ENCODE data around the gene HMCN2.

Gene HMCN2, protein sequence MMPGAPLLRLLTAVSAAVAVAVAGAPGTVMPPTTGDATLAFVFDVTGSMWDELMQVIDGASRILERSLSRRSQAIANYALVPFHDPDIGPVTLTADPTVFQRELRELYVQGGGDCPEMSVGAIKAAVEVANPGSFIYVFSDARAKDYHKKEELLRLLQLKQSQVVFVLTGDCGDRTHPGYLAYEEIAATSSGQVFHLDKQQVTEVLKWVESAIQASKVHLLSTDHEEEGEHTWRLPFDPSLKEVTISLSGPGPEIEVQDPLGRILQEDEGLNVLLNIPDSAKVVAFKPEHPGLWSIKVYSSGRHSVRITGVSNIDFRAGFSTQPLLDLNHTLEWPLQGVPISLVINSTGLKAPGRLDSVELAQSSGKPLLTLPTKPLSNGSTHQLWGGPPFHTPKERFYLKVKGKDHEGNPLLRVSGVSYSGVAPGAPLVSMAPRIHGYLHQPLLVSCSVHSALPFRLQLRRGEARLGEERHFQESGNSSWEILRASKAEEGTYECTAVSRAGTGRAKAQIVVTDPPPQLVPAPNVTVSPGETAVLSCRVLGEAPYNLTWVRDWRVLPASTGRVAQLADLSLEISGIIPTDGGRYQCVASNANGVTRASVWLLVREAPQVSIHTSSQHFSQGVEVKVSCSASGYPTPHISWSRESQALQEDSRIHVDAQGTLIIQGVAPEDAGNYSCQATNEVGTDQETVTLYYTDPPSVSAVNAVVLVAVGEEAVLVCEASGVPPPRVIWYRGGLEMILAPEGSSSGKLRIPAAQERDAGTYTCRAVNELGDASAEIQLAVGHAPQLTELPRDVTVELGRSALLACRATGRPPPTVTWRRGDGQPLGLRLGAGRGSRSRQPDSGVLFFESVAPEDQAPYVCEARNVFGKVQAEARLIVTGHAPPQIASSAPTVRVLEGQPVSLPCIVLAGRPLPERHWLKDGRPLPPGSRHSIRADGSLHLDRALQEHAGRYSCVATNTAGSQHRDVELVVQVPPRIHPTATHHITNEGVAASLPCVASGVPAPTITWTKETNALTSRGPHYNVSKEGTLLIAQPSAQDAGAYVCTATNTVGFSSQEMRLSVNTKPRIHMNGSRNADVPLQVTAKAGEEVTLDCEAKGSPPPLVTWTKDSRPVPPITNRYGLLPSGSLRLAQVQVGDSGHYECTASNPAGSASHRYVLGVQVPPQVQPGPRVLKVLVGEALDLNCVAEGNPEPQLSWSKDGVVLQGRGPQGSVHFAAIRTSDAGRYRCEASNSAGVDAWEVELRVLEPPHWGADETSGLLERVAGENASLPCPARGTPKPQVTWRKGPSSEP (N-terminal part only)

GRCh38 chr9:130265431-130266235 is at the start of gene HMCN2:
Gene HMCN2 (plus strand): TSS chr9:130265760. CDS start chr9:130265879, 119 bp downstream.
- peak within 1 kb of the TSS; percentile 90 for H3K27ac ChIP-seq (ENCODE audit: low read depth, low read length)
- no peaks in the 10 kb centered on the region for H3K36me3 ChIP-seq (ENCODE audit: insufficient read depth, low read length)
- H3K4me1 ChIP-seq (ENCODE audit: insufficient read depth, low read length) = peaks cover 54% of the 10 kb centered on the region
- no peaks in the 10 kb centered on the region for H3K9me3 ChIP-seq (ENCODE audit: low read length)
- H3K27me3 ChIP-seq (ENCODE audit: control insufficient read depth in 1 of 2, insufficient read depth in 2 of 2, low read length in 2 of 2) = no peaks in the 10 kb centered on the region
- peak within 1 kb of the TSS; percentile 48 to 64 for H3K4me3 ChIP-seq (ENCODE audit: low read depth in 1 of 2, low read length in 2 of 2)
- no peak within 1 kb of the TSS for H3K9ac ChIP-seq (ENCODE audit: low read length)

DNA sequence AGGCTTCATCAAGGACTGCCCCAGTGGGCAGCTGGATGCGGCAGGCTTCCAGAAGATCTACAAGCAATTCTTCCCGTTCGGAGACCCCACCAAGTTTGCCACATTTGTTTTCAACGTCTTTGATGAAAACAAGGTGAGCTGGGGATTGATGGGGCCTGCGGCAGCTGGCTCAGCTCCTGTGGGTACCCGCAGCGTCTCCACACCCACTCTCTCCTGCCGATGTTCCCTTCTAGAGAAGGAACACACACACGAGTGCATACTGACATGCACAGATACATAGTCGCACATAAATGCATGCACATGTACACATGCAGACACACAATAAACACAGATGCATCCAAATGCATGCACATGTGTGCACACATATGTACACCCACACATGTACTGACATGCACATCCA is 47.7 kb upstream of the HMCN2 start:
- Histone ChIP-seq H3K4me1 (ENCODE audit: insufficient read depth, low read length) (peaks cover 54% of the 10 kb centered on the region), H3K27me3 (ENCODE audit: control insufficient read depth in 1 of 2, insufficient read depth in 2 of 2, low read length in 2 of 2) (no peaks in the 10 kb centered on the region), H3K36me3 (ENCODE audit: insufficient read depth, low read length) (peaks cover 29% of the 10 kb centered on the region), H3K9ac (ENCODE audit: low read length) (no peak overlapping the region), H3K4me3 (ENCODE audit: low read depth in 1 of 2, low read length in 2 of 2) (no peak overlapping the region), H3K27ac (ENCODE audit: low read depth, low read length) (no peak overlapping the region), H3K9me3 (ENCODE audit: low read length) (no peaks in the 10 kb centered on the region)

GRCh38 chr9:130219661-130220096 is 45.9 kb upstream of the HMCN2 start:
- H3K4me1 ChIP-seq (ENCODE audit: insufficient read depth, low read length) = peaks cover 41% of the 10 kb centered on the region
- no peaks in the 10 kb centered on the region for H3K9me3 ChIP-seq (ENCODE audit: low read length)
- no peaks in the 10 kb centered on the region for H3K27me3 ChIP-seq (ENCODE audit: control insufficient read depth in 1 of 2, insufficient read depth in 2 of 2, low read length in 2 of 2)
- H3K9ac ChIP-seq (ENCODE audit: low read length) = peak overlapping the region; percentile 27
- peak overlapping the region in 1 of 2 donors; percentile 8 for H3K4me3 ChIP-seq (ENCODE audit: low read depth in 1 of 2, low read length in 2 of 2)
- peak overlapping the region; percentile 88 for H3K27ac ChIP-seq (ENCODE audit: low read depth, low read length)
- peaks cover 37% of the 10 kb centered on the region for H3K36me3 ChIP-seq (ENCODE audit: insufficient read depth, low read length)

GRCh38 chr9:130220352-130220751 is 45.2 kb upstream of the HMCN2 start:
- Histone ChIP-seq H3K27me3 (ENCODE audit: control insufficient read depth in 1 of 2, insufficient read depth in 2 of 2, low read length in 2 of 2) (no peaks in the 10 kb centered on the region), H3K9me3 (ENCODE audit: low read length) (no peaks in the 10 kb centered on the region), H3K9ac (ENCODE audit: low read length) (no peak overlapping the region), H3K27ac (ENCODE audit: low read depth, low read length) (peak overlapping the region; percentile 88), H3K36me3 (ENCODE audit: insufficient read depth, low read length) (peaks cover 40% of the 10 kb centered on the region), H3K4me1 (ENCODE audit: insufficient read depth, low read length) (peaks cover 34% of the 10 kb centered on the region), H3K4me3 (ENCODE audit: low read depth in 1 of 2, low read length in 2 of 2) (peak overlapping the region in 1 of 2 donors; percentile 8)

- Histone ChIP-seq H3K9ac (ENCODE audit: low read length) (no peak overlapping the region), H3K27me3 (ENCODE audit: control insufficient read depth in 1 of 2, insufficient read depth in 2 of 2, low read length in 2 of 2) (no peaks in the 10 kb centered on the region), H3K9me3 (ENCODE audit: low read length) (peaks cover 9% of the 10 kb centered on the region), H3K4me1 (ENCODE audit: insufficient read depth, low read length) (peaks cover 20% of the 10 kb centered on the region), H3K27ac (ENCODE audit: low read depth, low read length) (peak overlapping the region; percentile 1), H3K4me3 (ENCODE audit: low read depth in 1 of 2, low read length in 2 of 2) (no peak overlapping the region), H3K36me3 (ENCODE audit: insufficient read depth, low read length) (peaks cover 58% of the 10 kb centered on the region)
These were observed 42.7 kb upstream of the HMCN2 start for GRCh38 chr9:130222833-130223232.

DNA sequence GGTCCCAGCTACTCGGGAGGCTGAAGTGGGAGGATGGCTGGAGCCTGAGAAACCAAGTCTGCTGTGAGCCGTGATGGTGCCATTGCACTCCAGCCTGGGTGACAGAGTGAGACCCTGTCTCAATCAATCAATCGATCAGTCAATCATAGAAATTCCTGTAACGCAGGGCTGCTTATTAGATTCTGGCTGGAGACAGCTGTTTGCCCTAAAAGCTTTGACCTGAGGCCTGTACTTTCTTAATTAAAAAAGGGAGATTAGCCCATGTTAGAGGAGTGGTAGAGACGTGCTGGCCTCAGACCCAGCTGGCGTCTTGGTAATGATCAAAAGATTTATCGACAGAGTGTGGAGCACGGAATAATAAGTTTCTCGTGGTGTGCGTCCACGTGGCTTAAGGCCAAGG is 40.5 kb upstream of the HMCN2 start:
- Histone ChIP-seq H3K4me1 (ENCODE audit: insufficient read depth, low read length) (peaks cover 8% of the 10 kb centered on the region), H3K9ac (ENCODE audit: low read length) (no peak overlapping the region), H3K36me3 (ENCODE audit: insufficient read depth, low read length) (peaks cover 47% of the 10 kb centered on the region), H3K4me3 (ENCODE audit: low read depth in 1 of 2, low read length in 2 of 2) (no peak overlapping the region), H3K27me3 (ENCODE audit: control insufficient read depth in 1 of 2, insufficient read depth in 2 of 2, low read length in 2 of 2) (no peaks in the 10 kb centered on the region), H3K9me3 (ENCODE audit: low read length) (peaks cover 11% of the 10 kb centered on the region), H3K27ac (ENCODE audit: low read depth, low read length) (no peak overlapping the region)

GRCh38 chr9:130225586-130225985 is 40.0 kb upstream of the HMCN2 start:
- Histone ChIP-seq H3K27ac (ENCODE audit: low read depth, low read length) (no peak overlapping the region), H3K36me3 (ENCODE audit: insufficient read depth, low read length) (peaks cover 46% of the 10 kb centered on the region), H3K27me3 (ENCODE audit: control insufficient read depth in 1 of 2, insufficient read depth in 2 of 2, low read length in 2 of 2) (no peaks in the 10 kb centered on the region)

GRCh38 chr9:130226112-130226511 is 39.4 kb upstream of the HMCN2 start:
- Histone ChIP-seq H3K27me3 (ENCODE audit: control insufficient read depth in 1 of 2, insufficient read depth in 2 of 2, low read length in 2 of 2) (no peaks in the 10 kb centered on the region), H3K4me1 (ENCODE audit: insufficient read depth, low read length) (no peaks in the 10 kb centered on the region), H3K9ac (ENCODE audit: low read length) (no peak overlapping the region), H3K36me3 (ENCODE audit: insufficient read depth, low read length) (peaks cover 46% of the 10 kb centered on the region), H3K27ac (ENCODE audit: low read depth, low read length) (no peak overlapping the region), H3K4me3 (ENCODE audit: low read depth in 1 of 2, low read length in 2 of 2) (no peak overlapping the region), H3K9me3 (ENCODE audit: low read length) (peaks cover 11% of the 10 kb centered on the region)

More at GRCh38 chr9:130225586-130225985, 40.0 kb upstream of the HMCN2 start:
- H3K4me3 ChIP-seq (ENCODE audit: low read depth in 1 of 2, low read length in 2 of 2) = no peak overlapping the region
- H3K4me1 ChIP-seq (ENCODE audit: insufficient read depth, low read length) = peaks cover 3% of the 10 kb centered on the region
- peaks cover 11% of the 10 kb centered on the region for H3K9me3 ChIP-seq (ENCODE audit: low read length)
- H3K9ac ChIP-seq (ENCODE audit: low read length) = no peak overlapping the region

DNA sequence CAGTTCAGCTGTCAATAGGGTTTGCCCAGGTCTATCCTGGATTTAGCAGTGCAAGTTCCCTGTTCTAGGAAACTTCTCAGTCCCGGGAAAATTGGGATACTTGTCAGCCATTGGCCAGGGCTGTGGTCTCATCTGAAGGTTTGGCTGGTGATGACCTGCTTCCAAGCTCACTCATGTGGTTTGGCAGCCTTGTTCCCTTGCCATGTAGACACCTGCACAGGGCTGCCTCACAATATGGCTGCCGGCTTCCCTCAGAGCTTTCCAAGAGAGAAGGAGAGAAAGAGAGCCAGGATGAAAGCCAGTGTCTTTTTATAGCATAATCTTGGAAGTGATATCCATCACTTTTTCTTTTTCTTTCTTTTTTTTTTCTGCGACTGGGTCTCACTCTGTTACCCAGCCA is 37.7 kb upstream of the HMCN2 start:
- H3K4me1 ChIP-seq (ENCODE audit: insufficient read depth, low read length) = no peaks in the 10 kb centered on the region
- H3K9ac ChIP-seq (ENCODE audit: low read length) = no peak overlapping the region
- H3K27ac ChIP-seq (ENCODE audit: low read depth, low read length) = no peak overlapping the region
- peaks cover 11% of the 10 kb centered on the region for H3K9me3 ChIP-seq (ENCODE audit: low read length)
- no peaks in the 10 kb centered on the region for H3K27me3 ChIP-seq (ENCODE audit: control insufficient read depth in 1 of 2, insufficient read depth in 2 of 2, low read length in 2 of 2)
- peaks cover 44% of the 10 kb centered on the region for H3K36me3 ChIP-seq (ENCODE audit: insufficient read depth, low read length)
- H3K4me3 ChIP-seq (ENCODE audit: low read depth in 1 of 2, low read length in 2 of 2) = no peak overlapping the region

DNA sequence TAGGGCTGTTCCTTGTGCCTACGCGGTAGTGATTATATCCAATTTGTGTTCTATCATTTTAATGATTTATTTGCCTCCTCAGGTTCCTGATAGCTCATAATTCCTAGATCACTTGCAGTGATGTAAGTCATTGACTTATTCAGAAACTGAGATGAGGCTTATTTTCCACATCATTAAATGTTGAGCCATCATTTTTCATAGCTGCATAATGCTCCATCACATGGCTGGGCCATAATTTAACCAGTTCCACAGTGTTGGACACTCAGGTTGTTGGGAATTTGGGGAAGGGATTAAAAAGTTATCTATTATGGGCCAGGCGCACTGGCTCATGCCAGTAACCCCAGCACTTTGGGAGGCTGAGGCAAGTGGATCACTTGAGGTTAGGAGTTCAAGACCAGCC is 35.8 kb upstream of the HMCN2 start:
- peaks cover 11% of the 10 kb centered on the region for H3K4me1 ChIP-seq (ENCODE audit: insufficient read depth, low read length)
- no peak overlapping the region for H3K9ac ChIP-seq (ENCODE audit: low read length)
- H3K4me3 ChIP-seq (ENCODE audit: low read depth in 1 of 2, low read length in 2 of 2) = no peak overlapping the region
- H3K36me3 ChIP-seq (ENCODE audit: insufficient read depth, low read length) = peaks cover 52% of the 10 kb centered on the region
- H3K9me3 ChIP-seq (ENCODE audit: low read length) = peaks cover 11% of the 10 kb centered on the region
- H3K27ac ChIP-seq (ENCODE audit: low read depth, low read length) = no peak overlapping the region
- H3K27me3 ChIP-seq (ENCODE audit: control insufficient read depth in 1 of 2, insufficient read depth in 2 of 2, low read length in 2 of 2) = no peaks in the 10 kb centered on the region

All from muscle layer of colon (tissue), 2 donors.